NCI-H128 (cell line): ENCODE data around the gene INSYN2A.

Source experiments
- DNase-seq: peaks from one replicate; lab custom pipeline; 2025; ENCODE audit not compliant: unreplicated experiment; lab: John Stamatoyannopoulos, UW

The INSYN2A gene

GRCh38 chr10:127195571-127196281, 665 bp downstream of the INSYN2A start:
- no peak for DNase-seq

GRCh38 chr10:127195041-127195506, 1.3 kb downstream of the INSYN2A start:
- DNase-seq, result no peak

- no peak for DNase-seq
Measured at GRCh38 chr10:127194599-127194998, 1.8 kb downstream of the INSYN2A start.

- DNase-seq, result no peak
Measured at GRCh38 chr10:127194111-127194510, 2.3 kb downstream of the INSYN2A start.

- no peak for DNase-seq
Measured at GRCh38 chr10:127193125-127193524, 3.3 kb downstream of the INSYN2A start.

- DNase-seq, result no peak
Measured at GRCh38 chr10:127190427-127190826, 6.0 kb downstream of the INSYN2A start.

GRCh38 chr10:127189226-127189625, 7.2 kb downstream of the INSYN2A start:
- DNase-seq, result no peak

- no peak for DNase-seq
Measured at GRCh38 chr10:127186813-127187212, 9.6 kb downstream of the INSYN2A start.

- no peak for DNase-seq
Measured at GRCh38 chr10:127184582-127184981, 11.8 kb downstream of the INSYN2A start.

GRCh38 chr10:127182161-127182560, 14.2 kb downstream of the INSYN2A start:
- no peak for DNase-seq

- DNase-seq, result no peak
Measured at GRCh38 chr10:127179612-127180250, 16.7 kb downstream of the INSYN2A start.

GRCh38 chr10:127176649-127177048, 19.7 kb downstream of the INSYN2A start:
- DNase-seq, result no peak

- no peak for DNase-seq
Measured at GRCh38 chr10:127175357-127176110, 20.9 kb downstream of the INSYN2A start.

- DNase-seq, result no peak
Measured at GRCh38 chr10:127174866-127175265, 21.5 kb downstream of the INSYN2A start.

- no peak for DNase-seq
Measured at GRCh38 chr10:127168261-127168660, 28.1 kb downstream of the INSYN2A start.

- no peak for DNase-seq
Measured at GRCh38 chr10:127162841-127163240, 33.5 kb downstream of the INSYN2A start.

GRCh38 chr10:127161482-127161881, 34.9 kb downstream of the INSYN2A start:
- DNase-seq, result no peak

- no peak for DNase-seq
Measured at GRCh38 chr10:127159648-127160245, 36.6 kb downstream of the INSYN2A start.

- no peak for DNase-seq
Measured at GRCh38 chr10:127158662-127159061, 37.7 kb downstream of the INSYN2A start.

GRCh38 chr10:127157506-127158200, 38.7 kb downstream of the INSYN2A start:
- no peak for DNase-seq

GRCh38 chr10:127157089-127157488, 39.3 kb downstream of the INSYN2A start:
- no peak for DNase-seq
